Measurements from ENCODE around the gene PLA2G2F. TPM values are rescaled to one million over a fixed set of nuclear protein-coding genes. Genes with fewer than 3 reads are reported as not detected.

Gene PLA2G2F
- total RNA-seq, 2 donors from 2014 or later: not detected

- no peaks in the 10 kb centered on the region for H3K27me3 ChIP-seq (replicated peaks; ENCODE audit: insufficient read depth)
- no peak for TF ChIP-seq CTCF (IDR thresholded peaks at IDR 0.05)
- H3K27ac ChIP-seq: no peak overlapping the region
- DNase-seq (ENCODE audit: low spot score) (no peak), ATAC-seq (ENCODE audit: insufficient number of reproducible peaks, low FRiP score, low read depth) (no peak)
- H3K4me3 ChIP-seq: no peak overlapping the region
- H3K4me1 ChIP-seq (ENCODE audit: control insufficient read depth in 1 of 2, low read depth in 2 of 2): no peaks in the 10 kb centered on the region
- H3K9me3 ChIP-seq: no peaks in the 10 kb centered on the region
- no peaks in the 10 kb centered on the region for H3K36me3 ChIP-seq
Measured at GRCh38 chr1:20143734-20144565, 4.8 kb downstream of the PLA2G2F start.

- Histone ChIP-seq H3K27me3 (replicated peaks; ENCODE audit: insufficient read depth) (no peaks in the 10 kb centered on the region), H3K36me3 (no peaks in the 10 kb centered on the region), H3K4me3 (no peak overlapping the region), H3K27ac (no peak overlapping the region), H3K9me3 (no peaks in the 10 kb centered on the region), H3K4me1 (ENCODE audit: control insufficient read depth in 1 of 2, low read depth in 2 of 2) (peaks cover 0 to 4% of the 10 kb centered on the region in 2 donors)
- no peak for ATAC-seq (ENCODE audit: insufficient number of reproducible peaks, low FRiP score, low read depth)
- DNase-seq (ENCODE audit: low spot score): no peak
- no peak for TF ChIP-seq CTCF (IDR thresholded peaks at IDR 0.05)
Measured at GRCh38 chr1:20147846-20148570, 8.9 kb downstream of the PLA2G2F start.

- Histone ChIP-seq H3K4me1 (ENCODE audit: control insufficient read depth in 1 of 2, low read depth in 2 of 2) (peaks cover 0 to 4% of the 10 kb centered on the region in 2 donors), H3K27me3 (replicated peaks; ENCODE audit: insufficient read depth) (no peaks in the 10 kb centered on the region), H3K27ac (no peak overlapping the region), H3K36me3 (no peaks in the 10 kb centered on the region), H3K9me3 (no peaks in the 10 kb centered on the region), H3K4me3 (no peak overlapping the region)
- no peak for DNase-seq (ENCODE audit: low spot score)
- ATAC-seq (ENCODE audit: insufficient number of reproducible peaks, low FRiP score, low read depth): no peak
- TF ChIP-seq CTCF (IDR thresholded peaks at IDR 0.05): no peak
Measured at GRCh38 chr1:20148571-20149500, 9.7 kb downstream of the PLA2G2F start.

GRCh38 chr1:20149601-20150325 lies 10.6 kb downstream of the PLA2G2F start:
- H3K27ac ChIP-seq: no peak overlapping the region
- no peaks in the 10 kb centered on the region for H3K27me3 ChIP-seq (replicated peaks; ENCODE audit: insufficient read depth)
- DNase-seq (ENCODE audit: low spot score) (no peak), ATAC-seq (ENCODE audit: insufficient number of reproducible peaks, low FRiP score, low read depth) (no peak)
- TF ChIP-seq CTCF (IDR thresholded peaks at IDR 0.05): no peak
- no peaks in the 10 kb centered on the region for H3K9me3 ChIP-seq
- no peaks in the 10 kb centered on the region for H3K36me3 ChIP-seq
- peaks cover 0 to 4% of the 10 kb centered on the region in 2 donors for H3K4me1 ChIP-seq (ENCODE audit: control insufficient read depth in 1 of 2, low read depth in 2 of 2)
- no peak overlapping the region for H3K4me3 ChIP-seq
